ENCODE results near the gene TMEM184A. TPM values are rescaled to one million over a fixed set of nuclear protein-coding genes. Genes with fewer than 3 reads are reported as not detected.
A peak's percentile ranks its signal among the peaks of the same experiment; 100 is the strongest.

Gene TMEM184A
- total and polyA plus RNA-seq, 2 of the 13 experiments (the other 11 are each of a cell fraction or from before 2014, with no cell fraction given), result 9.5 to 20.4 TPM

DNA sequence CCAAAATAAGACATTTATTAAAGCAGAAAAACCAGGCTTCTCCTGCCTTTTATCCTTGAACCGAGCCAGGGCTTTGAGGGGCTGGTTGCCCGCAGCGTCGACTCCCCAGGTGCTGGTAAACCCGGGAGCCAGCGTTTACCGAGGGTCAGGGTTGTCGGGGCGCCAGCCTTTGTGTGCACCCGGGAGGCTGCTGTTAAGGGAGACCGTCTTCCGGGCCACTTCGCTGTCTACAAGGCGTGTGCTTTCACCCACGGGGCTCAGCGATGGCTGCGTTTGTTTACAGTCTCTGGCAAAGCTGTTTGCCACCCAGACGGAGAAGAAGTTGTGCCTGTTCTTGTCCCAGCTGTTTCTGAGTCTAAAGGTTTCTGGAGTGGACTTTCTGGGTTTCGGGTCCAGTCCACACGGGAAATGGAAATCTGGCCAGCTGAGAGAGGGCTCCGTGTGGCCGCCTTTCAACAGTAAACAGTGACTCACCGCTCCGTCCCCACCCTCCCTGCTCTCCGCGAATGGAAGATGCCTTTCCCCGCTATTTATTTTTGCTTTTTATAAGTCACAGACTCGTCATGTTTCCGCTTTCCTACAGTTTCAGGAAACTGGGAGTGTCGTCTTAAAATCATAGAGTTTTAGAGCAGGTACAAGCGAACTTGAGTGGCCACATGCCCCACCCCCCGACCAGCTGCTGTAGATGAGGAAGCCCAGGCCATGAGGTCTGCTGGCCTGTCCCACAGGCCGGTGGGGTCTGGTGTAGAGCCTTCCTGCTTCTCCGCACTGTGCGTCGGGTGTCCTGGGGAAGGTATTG is 23.4 kb downstream of the TMEM184A start (continued):
- TF ChIP-seq ZHX1 (CRISPR knock-in tag; IDR thresholded peaks at IDR 0.05; ENCODE audit: low read depth) (0 out of 2 replicates have a peak, but pooled peaks have one; percentile 20), ZNF431 (CRISPR knock-in tag; IDR thresholded peaks at IDR 0.05; ENCODE audit: borderline replicate concordance, low read depth) (no peak), JARID2 (CRISPR knock-in tag; IDR thresholded peaks at IDR 0.05; ENCODE audit: insufficient replicate concordance) (no peak), KDM4B (CRISPR knock-in tag; IDR thresholded peaks at IDR 0.05) (no peak), HOMEZ (CRISPR knock-in tag; IDR thresholded peaks at IDR 0.05; ENCODE audit: low read depth) (0 out of 2 replicates have a peak, but pooled peaks have one; percentile 12), GABPA (IDR thresholded peaks at IDR 0.05; ENCODE audit: low read depth, low read length) (no peak), GABPA (CRISPR knock-in tag; IDR thresholded peaks at IDR 0.05; ENCODE audit: low read depth) (peak; percentile 73), SNAPC4 (CRISPR knock-in tag; IDR thresholded peaks at IDR 0.05) (no peak), MED8 (CRISPR knock-in tag; IDR thresholded peaks at IDR 0.05; ENCODE audit: insufficient replicate concordance) (no peak), ARID2 (CRISPR knock-in tag; IDR thresholded peaks at IDR 0.05; ENCODE audit: borderline replicate concordance) (no peak), CHD4 (IDR thresholded peaks at IDR 0.05; ENCODE audit: borderline replicate concordance, low read length) (no peak), REXO4 (CRISPR knock-in tag; IDR thresholded peaks at IDR 0.05; ENCODE audit: borderline replicate concordance) (no peak), PREB (CRISPR knock-in tag; IDR thresholded peaks at IDR 0.05) (no peak), ZNF292 (CRISPR knock-in tag; IDR thresholded peaks at IDR 0.05; ENCODE audit: borderline replicate concordance, low read depth) (no peak)

All from HepG2 (cell line).